ENCODE data around the gene MMRN1.

MMRN1 gene

GRCh38 chr4:89909889-89910288, 15.2 kb downstream of the MMRN1 start:
- DNase-seq: no peak

GRCh38 chr4:89913623-89914022, 19.0 kb downstream of the MMRN1 start:
- DNase-seq: no peak

- DNase-seq: no peak
Measured at GRCh38 chr4:89914609-89915550, 20.2 kb downstream of the MMRN1 start.

- no peak for DNase-seq
Measured at GRCh38 chr4:89915937-89916336, 21.3 kb downstream of the MMRN1 start.

- DNase-seq: peak; percentile 52
Measured at GRCh38 chr4:89922848-89923416, 28.3 kb downstream of the MMRN1 start.

GRCh38 chr4:89928838-89929237, 34.2 kb downstream of the MMRN1 start:
- no peak for DNase-seq

GRCh38 chr4:89929425-89930159, 34.9 kb downstream of the MMRN1 start:
- DNase-seq: no peak

- no peak for DNase-seq
Measured at GRCh38 chr4:89939546-89939945, 44.9 kb downstream of the MMRN1 start.

GRCh38 chr4:89939994-89940393, 45.3 kb downstream of the MMRN1 start:
- DNase-seq: no peak

GRCh38 chr4:89942811-89943210, 48.2 kb downstream of the MMRN1 start:
- DNase-seq: no peak

GRCh38 chr4:89949782-89950387, 55.2 kb downstream of the MMRN1 start:
- DNase-seq: no peak

- DNase-seq: no peak
Measured at GRCh38 chr4:89952458-89952857, 57.8 kb downstream of the MMRN1 start.

GRCh38 chr4:89954906-89955695, 60.4 kb downstream of the MMRN1 start:
- no peak for DNase-seq

GRCh38 chr4:89957046-89957926, 62.6 kb downstream of the MMRN1 start:
- DNase-seq: no peak

- DNase-seq: no peak
Measured at GRCh38 chr4:89981789-89982334, 87.2 kb downstream of the MMRN1 start.

GRCh38 chr4:89988268-89988667, 93.6 kb downstream of the MMRN1 start:
- no peak for DNase-seq

- DNase-seq: no peak
Measured at GRCh38 chr4:89992744-89993143, 98.1 kb downstream of the MMRN1 start.

- no peak for DNase-seq
Measured at GRCh38 chr4:89994176-89994873, 99.7 kb downstream of the MMRN1 start.

- no peak for DNase-seq
Measured at GRCh38 chr4:89995006-89995405, 100.4 kb downstream of the MMRN1 start.

GRCh38 chr4:89995814-89996213, 101.2 kb downstream of the MMRN1 start:
- DNase-seq: no peak

Measured in NCI-H2227 treated with DMSO at 0.1 percent for 48 hours (cell line).